GM15510 (cell line): Measurements from ENCODE around the gene UGT1A5.

Source experiments
- POLR2A ChIP-seq: IDR thresholded peaks from 3 replicates; pipeline ENCODE4 v1.6.1; 2011; ENCODE audit warnings: borderline replicate concordance; ENCODE audit not compliant: insufficient read length; ENCODE audit errors: extremely low read depth

UGT1A5 gene

GRCh38 chr2:233713262-233713615 is 532 bp downstream of the UGT1A5 start:
- no peak for TF ChIP-seq POLR2A

- TF ChIP-seq POLR2A: no peak
Measured at GRCh38 chr2:233714121-233714520, 1.4 kb downstream of the UGT1A5 start.

GRCh38 chr2:233718552-233718951 is 5.8 kb downstream of the UGT1A5 start, which contains the start of gene UGT1A4:
Gene UGT1A4, plus strand, starts transcription at chr2:233718736. Its CDS starts 85 bp downstream, at chr2:233718821.
- no peak for TF ChIP-seq POLR2A

- no peak for TF ChIP-seq POLR2A
Measured at GRCh38 chr2:233728723-233729301, 16.1 kb downstream of the UGT1A5 start, which contains the start of gene UGT1A3. Gene UGT1A3, plus strand, starts transcription at chr2:233729042. Its CDS starts 85 bp downstream, at chr2:233729127.

- TF ChIP-seq POLR2A: no peak
Measured at GRCh38 chr2:233740870-233741269, 28.2 kb downstream of the UGT1A5 start.

- TF ChIP-seq POLR2A: no peak
Measured at GRCh38 chr2:233743464-233744259, 31.0 kb downstream of the UGT1A5 start.

GRCh38 chr2:233745073-233745755 is 32.5 kb downstream of the UGT1A5 start:
- TF ChIP-seq POLR2A: no peak

GRCh38 chr2:233746475-233747282 is 34.0 kb downstream of the UGT1A5 start:
- TF ChIP-seq POLR2A: no peak

- no peak for TF ChIP-seq POLR2A
Measured at GRCh38 chr2:233747283-233747544, 34.5 kb downstream of the UGT1A5 start.

GRCh38 chr2:233754872-233755611 is 42.3 kb downstream of the UGT1A5 start:
- TF ChIP-seq POLR2A: no peak

- TF ChIP-seq POLR2A: no peak
Measured at GRCh38 chr2:233756429-233757081, 43.8 kb downstream of the UGT1A5 start.

GRCh38 chr2:233758141-233758540 is 45.4 kb downstream of the UGT1A5 start:
- TF ChIP-seq POLR2A: no peak

GRCh38 chr2:233758849-233759248 is 46.1 kb downstream of the UGT1A5 start:
- no peak for TF ChIP-seq POLR2A

GRCh38 chr2:233760043-233760442 is 47.3 kb downstream of the UGT1A5 start, which contains the start of gene UGT1A1:
Gene UGT1A1, plus strand, starts transcription at chr2:233760270. Its CDS starts 18 bp downstream, at chr2:233760288.
- no peak for TF ChIP-seq POLR2A
